ENCODE data around the gene ZNF860. TPM values are rescaled to one million over a fixed set of nuclear protein-coding genes. Genes with fewer than 3 reads are reported as not detected.
A peak's percentile ranks its signal among the peaks of the same experiment; 100 is the strongest.

Gene ZNF860
- total RNA-seq, 1 experiment from 2014 or later, result 22.4 TPM

- no peak overlapping the region for H3K4me3 ChIP-seq (ENCODE audit: low read length)
- H3K9ac ChIP-seq (ENCODE audit: low read length), result no peak overlapping the region
- no peaks in the 10 kb centered on the region for H3K79me2 ChIP-seq (ENCODE audit: low read length)
- H3K4me1 ChIP-seq (ENCODE audit: low read length), result peaks cover 6% of the 10 kb centered on the region; the same call in 1 of the 2 replicates
- no peaks in the 10 kb centered on the region for H3K36me3 ChIP-seq (ENCODE audit: insufficient read depth, low read length)
- H3K4me2 ChIP-seq (ENCODE audit: low read depth, low read length, poor library complexity, severe bottlenecking), result no peak overlapping the region
- H3K9me3 ChIP-seq (ENCODE audit: low read length), result no peaks in the 10 kb centered on the region
- no peaks in the 10 kb centered on the region for H4K20me1 ChIP-seq (ENCODE audit: insufficient read depth, low read depth, low read length)
- H3K27ac ChIP-seq (ENCODE audit: low read length), result no peak overlapping the region
- no peaks in the 10 kb centered on the region for H3K27me3 ChIP-seq (ENCODE audit: low read length)
- H3K9me2 ChIP-seq (replicated peaks; ENCODE audit: insufficient read depth, low read length), result no peaks in the 10 kb centered on the region
- DNase-seq, result peak; percentile 70
- H2AFZ ChIP-seq (ENCODE audit: low read length), result no peak overlapping the region
These were observed 37.4 kb downstream of the ZNF860 start for GRCh38 chr3:32018757-32019564.

GRCh38 chr3:32021155-32021554, 39.6 kb downstream of the ZNF860 start:
- Histone ChIP-seq H3K9me3 (ENCODE audit: low read length) (no peaks in the 10 kb centered on the region), H3K4me1 (ENCODE audit: low read length) (peaks cover 16% of the 10 kb centered on the region), H3K36me3 (ENCODE audit: insufficient read depth, low read length) (no peaks in the 10 kb centered on the region), H3K27ac (ENCODE audit: low read length) (no peak overlapping the region), H3K9me2 (replicated peaks; ENCODE audit: insufficient read depth, low read length) (no peaks in the 10 kb centered on the region), H3K79me2 (ENCODE audit: low read length) (no peaks in the 10 kb centered on the region), H3K9ac (ENCODE audit: low read length) (no peak overlapping the region), H3K4me2 (ENCODE audit: low read depth, low read length, poor library complexity, severe bottlenecking) (no peak overlapping the region), H4K20me1 (ENCODE audit: insufficient read depth, low read depth, low read length) (no peaks in the 10 kb centered on the region), H3K4me3 (ENCODE audit: low read length) (no peak overlapping the region), H3K27me3 (ENCODE audit: low read length) (no peaks in the 10 kb centered on the region), H2AFZ (ENCODE audit: low read length) (no peak overlapping the region)
- no peak for DNase-seq

- Histone ChIP-seq H2AFZ (ENCODE audit: low read length) (no peak overlapping the region), H3K9ac (ENCODE audit: low read length) (no peak overlapping the region), H3K36me3 (ENCODE audit: insufficient read depth, low read length) (no peaks in the 10 kb centered on the region), H3K4me1 (ENCODE audit: low read length) (peaks cover 22% of the 10 kb centered on the region), H4K20me1 (ENCODE audit: insufficient read depth, low read depth, low read length) (no peaks in the 10 kb centered on the region), H3K4me2 (ENCODE audit: low read depth, low read length, poor library complexity, severe bottlenecking) (no peak overlapping the region), H3K27me3 (ENCODE audit: low read length) (no peaks in the 10 kb centered on the region), H3K9me3 (ENCODE audit: low read length) (no peaks in the 10 kb centered on the region), H3K79me2 (ENCODE audit: low read length) (no peaks in the 10 kb centered on the region), H3K9me2 (replicated peaks; ENCODE audit: insufficient read depth, low read length) (no peaks in the 10 kb centered on the region), H3K4me3 (ENCODE audit: low read length) (no peak overlapping the region), H3K27ac (ENCODE audit: low read length) (no peak overlapping the region)
- DNase-seq, result no peak
These were observed 40.2 kb downstream of the ZNF860 start for GRCh38 chr3:32021748-32022147.

- H3K4me2 ChIP-seq (ENCODE audit: low read depth, low read length, poor library complexity, severe bottlenecking), result no peak overlapping the region
- H3K9me3 ChIP-seq (ENCODE audit: low read length), result no peaks in the 10 kb centered on the region
- H3K79me2 ChIP-seq (ENCODE audit: low read length), result no peaks in the 10 kb centered on the region
- no peaks in the 10 kb centered on the region for H3K36me3 ChIP-seq (ENCODE audit: insufficient read depth, low read length)
- H3K27ac ChIP-seq (ENCODE audit: low read length), result no peak overlapping the region
- peaks cover 26% of the 10 kb centered on the region for H3K4me1 ChIP-seq (ENCODE audit: low read length)
- no peaks in the 10 kb centered on the region for H4K20me1 ChIP-seq (ENCODE audit: insufficient read depth, low read depth, low read length)
- no peaks in the 10 kb centered on the region for H3K9me2 ChIP-seq (replicated peaks; ENCODE audit: insufficient read depth, low read length)
- H3K9ac ChIP-seq (ENCODE audit: low read length), result no peak overlapping the region
- no peak for DNase-seq
- no peak overlapping the region for H3K4me3 ChIP-seq (ENCODE audit: low read length)
- H2AFZ ChIP-seq (ENCODE audit: low read length), result no peak overlapping the region
- no peaks in the 10 kb centered on the region for H3K27me3 ChIP-seq (ENCODE audit: low read length)
These were observed 41.4 kb downstream of the ZNF860 start for GRCh38 chr3:32022947-32023346.

- Histone ChIP-seq H3K36me3 (ENCODE audit: insufficient read depth, low read length) (no peaks in the 10 kb centered on the region), H3K4me2 (ENCODE audit: low read depth, low read length, poor library complexity, severe bottlenecking) (peak overlapping the region; percentile 49), H3K9ac (ENCODE audit: low read length) (peak overlapping the region; percentile 8; the same call in 1 of the 2 replicates), H3K9me2 (replicated peaks; ENCODE audit: insufficient read depth, low read length) (no peaks in the 10 kb centered on the region), H3K4me1 (ENCODE audit: low read length) (peaks cover 20% of the 10 kb centered on the region), H3K4me3 (ENCODE audit: low read length) (peak overlapping the region; percentile 25; the same call in 1 of the 2 replicates), H2AFZ (ENCODE audit: low read length) (peak overlapping the region; percentile 77), H4K20me1 (ENCODE audit: insufficient read depth, low read depth, low read length) (no peaks in the 10 kb centered on the region), H3K27ac (ENCODE audit: low read length) (peak overlapping the region; percentile 44), H3K9me3 (ENCODE audit: low read length) (no peaks in the 10 kb centered on the region), H3K79me2 (ENCODE audit: low read length) (no peaks in the 10 kb centered on the region), H3K27me3 (ENCODE audit: low read length) (no peaks in the 10 kb centered on the region)
- DNase-seq, result peak; percentile 76
These were observed 45.0 kb downstream of the ZNF860 start for GRCh38 chr3:32026593-32026992.

GRCh38 chr3:32037932-32038267, 56.4 kb downstream of the ZNF860 start:
- Histone ChIP-seq H3K36me3 (ENCODE audit: insufficient read depth, low read length) (0 out of 2 replicates have a peak, but pooled peaks cover 2% of the 10 kb centered on the region), H3K4me2 (ENCODE audit: low read depth, low read length, poor library complexity, severe bottlenecking) (no peak overlapping the region), H2AFZ (ENCODE audit: low read length) (no peak overlapping the region), H4K20me1 (ENCODE audit: insufficient read depth, low read depth, low read length) (no peaks in the 10 kb centered on the region), H3K4me3 (ENCODE audit: low read length) (no peak overlapping the region), H3K9ac (ENCODE audit: low read length) (no peak overlapping the region), H3K27me3 (ENCODE audit: low read length) (no peaks in the 10 kb centered on the region), H3K4me1 (ENCODE audit: low read length) (no peaks in the 10 kb centered on the region; the same call in 1 of the 2 replicates), H3K27ac (ENCODE audit: low read length) (no peak overlapping the region), H3K9me3 (ENCODE audit: low read length) (peaks cover 5% of the 10 kb centered on the region; the same call in 1 of the 2 replicates), H3K79me2 (ENCODE audit: low read length) (no peaks in the 10 kb centered on the region), H3K9me2 (replicated peaks; ENCODE audit: insufficient read depth, low read length) (no peaks in the 10 kb centered on the region)
- DNase-seq, result no peak

GRCh38 chr3:32041316-32041715, 59.8 kb downstream of the ZNF860 start:
- H4K20me1 ChIP-seq (ENCODE audit: insufficient read depth, low read depth, low read length), result no peaks in the 10 kb centered on the region
- H3K4me3 ChIP-seq (ENCODE audit: low read length), result no peak overlapping the region

More at GRCh38 chr3:32041316-32041715, 59.8 kb downstream of the ZNF860 start:
- DNase-seq, result no peak
- H3K36me3 ChIP-seq (ENCODE audit: insufficient read depth, low read length), result 0 out of 2 replicates have a peak, but pooled peaks cover 2% of the 10 kb centered on the region
- no peak overlapping the region for H3K27ac ChIP-seq (ENCODE audit: low read length)
- H3K4me2 ChIP-seq (ENCODE audit: low read depth, low read length, poor library complexity, severe bottlenecking), result no peak overlapping the region
- H3K79me2 ChIP-seq (ENCODE audit: low read length), result no peaks in the 10 kb centered on the region
- H3K9ac ChIP-seq (ENCODE audit: low read length), result no peak overlapping the region
- no peaks in the 10 kb centered on the region for H3K27me3 ChIP-seq (ENCODE audit: low read length)
- peaks cover 5% of the 10 kb centered on the region; the same call in 1 of the 2 replicates for H3K9me3 ChIP-seq (ENCODE audit: low read length)
- H3K4me1 ChIP-seq (ENCODE audit: low read length), result no peaks in the 10 kb centered on the region; the same call in 1 of the 2 replicates
- no peaks in the 10 kb centered on the region for H3K9me2 ChIP-seq (replicated peaks; ENCODE audit: insufficient read depth, low read length)
- no peak overlapping the region for H2AFZ ChIP-seq (ENCODE audit: low read length)
